GM12875 (cell line): Measurements from ENCODE around the gene DAP3.
"Not testable (repeated sequence)": the region's sequence is repeated elsewhere in the genome, so short reads cannot be mapped to it uniquely, and the experiment has no call there.

Experiments used
- H3K4me3 ChIP-seq: one replicate; pipeline ENCODE4 v1.5.1; 2011; ENCODE audit warnings: low read depth, low read length, control low read depth
- TF ChIP-seq, protein P1 (sequence below): IDR thresholded peaks from 2 replicates; pipeline ENCODE4 v1.5.1; 2011; ENCODE audit warnings: low read depth, mild to moderate bottlenecking, control low read depth, inconsistent platforms, low read length, moderate library complexity, borderline replicate concordance; ENCODE audit not compliant: insufficient read depth

Gene DAP3

DNA sequence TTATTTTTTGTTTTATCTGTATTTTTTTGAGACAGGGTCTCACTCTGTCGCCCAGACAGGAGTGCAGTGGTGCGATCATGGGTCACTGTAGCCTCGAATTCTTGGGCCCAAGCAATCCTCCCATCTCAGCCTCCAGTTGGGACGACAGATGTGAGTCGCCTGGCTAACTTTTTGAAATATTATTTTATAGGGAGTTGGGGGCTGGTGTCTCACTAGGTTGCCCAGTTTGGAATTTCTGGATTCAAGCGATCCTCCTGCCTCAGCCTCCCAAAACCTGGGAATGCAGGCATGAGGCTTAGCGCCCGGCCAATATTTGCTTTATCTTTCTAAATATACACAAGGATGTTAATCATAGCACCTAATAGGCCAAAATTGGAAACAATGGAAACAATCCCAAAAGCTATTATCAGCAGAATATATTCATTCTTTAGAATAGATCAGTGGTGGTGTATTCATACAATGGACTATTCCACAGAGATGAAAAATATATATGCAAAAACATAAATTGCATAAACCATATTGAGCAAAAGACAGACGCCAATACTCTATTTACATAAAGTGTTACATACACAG lies 55.9 kb downstream of the DAP3 start:
- TF ChIP-seq, protein P1, sequence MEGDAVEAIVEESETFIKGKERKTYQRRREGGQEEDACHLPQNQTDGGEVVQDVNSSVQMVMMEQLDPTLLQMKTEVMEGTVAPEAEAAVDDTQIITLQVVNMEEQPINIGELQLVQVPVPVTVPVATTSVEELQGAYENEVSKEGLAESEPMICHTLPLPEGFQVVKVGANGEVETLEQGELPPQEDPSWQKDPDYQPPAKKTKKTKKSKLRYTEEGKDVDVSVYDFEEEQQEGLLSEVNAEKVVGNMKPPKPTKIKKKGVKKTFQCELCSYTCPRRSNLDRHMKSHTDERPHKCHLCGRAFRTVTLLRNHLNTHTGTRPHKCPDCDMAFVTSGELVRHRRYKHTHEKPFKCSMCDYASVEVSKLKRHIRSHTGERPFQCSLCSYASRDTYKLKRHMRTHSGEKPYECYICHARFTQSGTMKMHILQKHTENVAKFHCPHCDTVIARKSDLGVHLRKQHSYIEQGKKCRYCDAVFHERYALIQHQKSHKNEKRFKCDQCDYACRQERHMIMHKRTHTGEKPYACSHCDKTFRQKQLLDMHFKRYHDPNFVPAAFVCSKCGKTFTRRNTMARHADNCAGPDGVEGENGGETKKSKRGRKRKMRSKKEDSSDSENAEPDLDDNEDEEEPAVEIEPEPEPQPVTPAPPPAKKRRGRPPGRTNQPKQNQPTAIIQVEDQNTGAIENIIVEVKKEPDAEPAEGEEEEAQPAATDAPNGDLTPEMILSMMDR = no peak
- peak overlapping the region; percentile 45 for H3K4me3 ChIP-seq

DNA sequence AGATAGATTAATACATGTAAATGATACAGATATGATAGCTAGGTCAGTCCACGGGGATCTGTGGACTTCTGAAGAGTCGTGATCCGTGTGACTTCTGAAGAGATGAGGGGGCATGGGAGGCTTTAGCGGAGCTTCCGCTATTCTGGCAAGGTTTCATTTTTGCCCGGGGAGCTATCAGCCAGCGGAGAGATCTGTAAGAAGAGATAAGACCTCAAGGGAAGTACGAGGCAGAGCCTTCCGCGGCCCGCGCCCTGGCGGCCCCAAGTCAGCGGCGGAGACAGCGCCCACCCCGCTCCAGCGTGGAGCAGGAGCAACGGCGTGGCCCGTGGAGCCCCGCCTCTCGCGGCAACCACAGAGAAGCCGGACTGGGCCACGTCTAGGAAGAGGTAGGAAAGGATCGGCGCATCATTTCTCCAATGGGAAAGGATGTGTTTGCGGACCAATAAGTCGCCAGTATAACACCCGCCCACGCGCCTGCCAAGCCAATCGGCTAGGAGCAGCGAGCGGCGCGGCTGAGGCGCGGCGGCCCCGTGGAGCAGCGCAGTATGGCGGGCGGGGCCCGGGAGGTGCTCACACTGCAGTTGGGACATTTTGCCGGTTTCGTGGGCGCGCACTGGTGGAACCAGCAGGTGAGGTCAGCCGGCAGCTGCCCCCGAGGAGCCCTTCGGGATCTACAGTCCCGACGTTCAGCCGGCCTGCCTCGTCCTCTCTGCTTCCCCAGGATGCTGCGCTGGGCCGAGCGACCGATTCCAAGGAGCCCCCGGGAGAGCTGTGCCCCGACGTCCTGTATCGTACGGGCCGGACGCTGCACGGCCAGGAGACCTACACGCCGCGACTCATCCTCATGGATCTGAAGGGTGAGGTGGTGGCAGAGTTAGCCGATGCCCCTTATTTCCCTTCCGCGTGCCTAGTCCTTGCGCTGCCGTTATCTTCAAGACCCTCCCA lies 56.7 kb downstream of the DAP3 start:
- H3K4me3 ChIP-seq = peak overlapping the region; percentile 45

DNA sequence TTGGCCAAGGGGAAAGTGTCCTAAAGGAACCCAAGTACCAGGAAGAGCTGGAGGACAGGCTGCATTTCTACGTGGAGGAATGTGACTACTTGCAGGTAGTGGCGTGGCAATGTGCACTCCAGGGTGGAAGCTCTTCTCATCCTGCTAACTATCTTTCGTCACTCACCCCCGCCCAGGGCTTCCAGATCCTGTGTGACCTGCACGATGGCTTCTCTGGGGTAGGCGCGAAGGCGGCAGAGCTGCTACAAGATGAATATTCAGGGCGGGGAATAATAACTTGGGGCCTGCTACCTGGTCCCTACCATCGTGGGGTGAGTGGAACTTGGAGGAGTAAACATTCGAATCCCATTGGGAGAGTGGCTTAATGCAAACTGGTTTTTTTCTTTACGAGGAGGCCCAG lies 58.7 kb downstream of the DAP3 start:
- H3K4me3 ChIP-seq = not testable (repeated sequence)

DNA sequence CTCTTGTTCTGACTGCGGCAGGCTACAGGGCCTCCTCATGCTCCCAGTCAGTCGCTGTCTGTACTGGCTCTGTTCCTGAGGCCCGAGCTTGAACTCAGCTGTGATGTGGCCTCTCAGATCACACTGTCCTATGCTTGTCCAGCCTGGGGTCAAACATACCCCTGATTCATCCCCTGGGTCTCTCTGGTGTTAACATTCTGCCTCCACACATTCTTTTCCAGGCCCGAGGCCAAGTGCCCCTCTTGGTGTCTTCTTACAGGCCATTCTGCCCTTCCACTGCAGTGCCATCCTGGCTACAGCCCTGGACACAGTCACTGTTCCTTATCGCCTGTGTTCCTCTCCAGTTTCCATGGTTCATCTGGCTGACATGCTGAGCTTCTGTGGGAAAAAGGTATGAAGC lies 59.2 kb downstream of the DAP3 start:
- not testable (repeated sequence) for H3K4me3 ChIP-seq

DNA sequence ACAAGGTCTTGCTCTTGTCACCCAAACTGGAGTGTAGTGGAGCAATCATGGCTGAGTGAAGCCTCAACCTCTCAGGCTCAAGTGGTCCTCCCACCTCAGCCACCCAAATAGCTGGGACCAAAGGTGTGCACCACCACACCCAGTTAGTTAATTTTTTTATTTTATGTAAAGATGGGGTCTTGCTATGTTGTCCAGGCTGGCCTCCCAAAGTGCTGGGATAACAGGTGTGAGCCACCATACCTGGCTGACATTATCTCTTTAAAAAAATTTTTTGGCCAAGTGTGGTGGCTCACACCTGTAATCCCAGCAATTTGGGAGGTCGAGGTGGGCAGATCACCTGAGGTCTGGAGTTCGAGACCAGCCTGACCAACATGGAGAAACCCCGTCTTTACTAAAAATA lies 70.1 kb downstream of the DAP3 start:
- not testable (repeated sequence) for H3K4me3 ChIP-seq

DNA sequence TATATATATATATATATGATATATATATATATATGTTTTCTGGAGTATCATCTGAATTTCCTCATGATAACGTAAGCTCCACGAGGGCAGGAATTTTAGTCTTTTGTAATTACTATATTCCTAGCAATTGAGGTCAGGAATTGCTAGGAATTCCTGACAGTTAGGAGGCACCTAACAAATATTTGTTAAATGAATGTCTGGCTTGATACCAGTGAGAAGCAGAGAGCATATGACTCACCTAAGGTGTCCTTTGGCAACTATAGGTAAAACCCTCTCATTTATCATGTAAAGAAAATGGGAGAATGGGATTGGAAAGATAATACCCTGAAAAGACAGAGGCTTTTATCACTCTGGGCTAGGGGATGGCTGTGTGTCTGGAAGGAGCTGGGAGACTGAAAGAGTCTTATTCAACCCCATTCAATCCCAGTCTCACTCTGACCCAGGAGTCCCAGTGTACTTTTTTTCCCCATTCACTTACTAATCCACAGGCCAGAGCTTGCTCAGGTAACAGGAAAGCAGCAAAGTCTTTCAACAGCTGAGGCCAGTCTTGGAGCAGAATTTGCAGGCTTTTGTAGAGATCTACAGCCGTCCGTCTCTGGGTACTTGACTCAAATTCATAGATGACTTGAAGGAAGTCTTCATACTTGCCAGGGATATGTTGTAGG lies 71.2 kb downstream of the DAP3 start:
- TF ChIP-seq, protein P1 = no peak
- no peak overlapping the region for H3K4me3 ChIP-seq

DNA sequence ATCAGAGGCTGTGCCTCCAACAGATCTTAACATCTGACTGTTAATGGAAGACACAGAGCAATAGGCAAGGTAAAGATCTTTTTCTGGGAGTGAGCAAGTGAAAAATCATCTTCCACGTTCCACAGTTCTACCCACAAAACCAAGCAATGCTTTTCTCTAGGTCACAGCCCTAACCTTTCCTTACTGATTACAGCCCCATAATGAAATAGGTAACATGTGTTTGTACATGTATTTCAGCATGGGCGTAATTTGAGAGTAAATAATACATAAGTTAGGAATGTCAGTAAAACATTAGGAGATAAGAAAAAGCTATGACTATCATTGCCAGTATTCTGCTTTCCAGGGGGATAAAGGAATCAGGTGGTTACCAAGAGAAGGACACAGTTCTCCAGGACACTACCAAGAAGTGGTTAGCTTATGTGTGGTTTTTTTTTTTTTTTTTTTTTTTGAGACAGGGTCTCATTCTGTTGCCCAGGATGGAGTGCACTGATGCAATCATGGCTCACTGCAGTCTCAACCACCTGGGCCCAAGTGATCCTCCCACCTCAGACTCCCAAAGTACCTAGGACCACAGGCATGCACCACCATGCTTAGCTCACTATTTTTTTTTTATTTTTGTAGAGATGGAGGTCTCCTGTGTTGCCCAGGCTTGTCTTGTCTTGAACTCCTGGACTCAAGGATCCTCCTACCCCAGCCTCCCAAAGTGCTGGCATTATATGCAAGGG lies 72.0 kb downstream of the DAP3 start:
- TF ChIP-seq, protein P1 = no peak
- H3K4me3 ChIP-seq = no peak overlapping the region

DNA sequence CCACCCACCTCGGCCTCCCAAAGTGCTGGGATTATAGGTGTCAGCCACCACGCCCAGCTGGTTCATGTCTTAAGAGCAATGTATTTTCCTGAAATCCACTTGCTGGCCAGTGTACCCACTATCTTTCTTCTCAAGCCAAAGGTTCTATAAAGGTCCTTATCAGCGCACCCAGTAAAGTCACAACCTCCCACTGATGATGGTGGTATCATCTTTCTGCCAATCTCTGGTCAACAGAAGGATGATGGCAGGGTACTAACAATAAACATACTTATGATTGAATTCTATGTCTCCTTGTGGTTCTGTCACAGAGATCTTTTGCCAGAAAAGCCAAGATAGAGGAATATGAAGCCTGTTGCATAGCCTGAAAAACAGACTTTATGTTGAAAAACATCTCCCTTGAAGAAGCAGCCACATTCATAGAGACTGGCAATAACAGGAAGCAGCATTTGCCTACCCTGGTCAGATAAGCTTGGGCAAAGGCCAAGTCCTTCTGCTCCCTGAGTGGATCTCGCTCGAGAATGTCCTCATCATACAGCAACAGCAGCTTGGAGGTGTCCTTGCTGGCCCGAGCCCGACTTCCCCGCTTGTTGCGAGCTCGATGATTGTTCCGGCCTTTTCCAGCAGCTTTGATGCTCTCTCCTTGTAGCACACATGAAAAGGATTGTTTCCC lies 73.0 kb downstream of the DAP3 start:
- TF ChIP-seq, protein P1 = no peak

DNA sequence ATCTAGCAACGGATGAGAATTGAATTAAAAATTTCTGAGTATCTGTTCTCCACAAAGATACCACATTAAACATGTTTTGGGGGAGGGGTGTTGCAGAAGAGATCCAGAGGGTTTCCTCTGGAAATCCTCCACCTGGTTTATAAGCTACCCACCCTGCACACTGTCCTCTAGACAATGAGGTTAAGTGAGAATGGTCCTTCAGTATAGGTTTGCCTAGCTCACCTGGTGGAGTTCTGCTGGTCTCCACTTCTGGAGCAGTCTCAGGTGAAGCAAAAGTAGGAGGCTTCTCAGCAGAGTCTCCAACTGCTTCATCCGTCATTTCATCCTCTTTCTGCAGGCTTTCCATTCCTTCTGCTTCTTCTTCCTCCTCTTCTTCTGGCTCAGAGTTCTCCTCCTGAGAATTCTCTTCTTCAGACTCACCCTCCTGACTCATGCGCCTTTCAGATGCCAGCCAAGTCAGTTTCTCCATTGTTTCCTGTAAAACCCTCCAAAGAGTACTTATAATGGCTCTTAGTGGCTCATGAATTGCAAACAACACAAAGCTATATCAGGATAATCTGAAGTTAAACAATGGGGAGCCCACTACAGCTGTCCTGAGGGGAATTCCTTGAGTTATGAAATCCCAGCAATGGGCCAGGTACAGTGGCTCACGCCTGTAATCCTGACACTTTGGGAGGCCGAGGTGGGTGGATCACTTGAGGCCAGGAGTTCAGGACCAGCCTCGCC lies 74.4 kb downstream of the DAP3 start:
- not testable (repeated sequence) for H3K4me3 ChIP-seq

More for the DNA sequence above, 73.0 kb downstream of the DAP3 start:
- H3K4me3 ChIP-seq = no peak overlapping the region

DNA sequence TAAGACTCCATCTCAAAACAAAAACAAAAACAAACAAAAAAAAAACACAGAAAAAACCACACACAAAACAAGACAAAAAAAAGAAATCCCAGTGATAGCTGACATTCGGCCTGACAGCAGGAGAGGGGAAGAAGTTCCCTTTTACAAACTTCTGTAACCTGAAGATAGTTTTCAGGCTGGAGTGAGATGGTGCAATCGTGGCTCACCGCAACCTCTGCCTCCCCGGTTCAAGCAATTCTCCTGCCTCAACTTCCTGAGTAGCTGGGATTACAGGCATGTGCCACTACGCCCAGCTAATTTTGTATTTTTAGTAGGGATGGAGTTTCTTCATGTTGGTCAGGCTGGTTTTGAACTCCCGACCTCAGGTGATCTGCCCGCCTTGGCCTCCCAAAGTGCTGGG lies 75.1 kb downstream of the DAP3 start:
- H3K4me3 ChIP-seq = not testable (repeated sequence)

DNA sequence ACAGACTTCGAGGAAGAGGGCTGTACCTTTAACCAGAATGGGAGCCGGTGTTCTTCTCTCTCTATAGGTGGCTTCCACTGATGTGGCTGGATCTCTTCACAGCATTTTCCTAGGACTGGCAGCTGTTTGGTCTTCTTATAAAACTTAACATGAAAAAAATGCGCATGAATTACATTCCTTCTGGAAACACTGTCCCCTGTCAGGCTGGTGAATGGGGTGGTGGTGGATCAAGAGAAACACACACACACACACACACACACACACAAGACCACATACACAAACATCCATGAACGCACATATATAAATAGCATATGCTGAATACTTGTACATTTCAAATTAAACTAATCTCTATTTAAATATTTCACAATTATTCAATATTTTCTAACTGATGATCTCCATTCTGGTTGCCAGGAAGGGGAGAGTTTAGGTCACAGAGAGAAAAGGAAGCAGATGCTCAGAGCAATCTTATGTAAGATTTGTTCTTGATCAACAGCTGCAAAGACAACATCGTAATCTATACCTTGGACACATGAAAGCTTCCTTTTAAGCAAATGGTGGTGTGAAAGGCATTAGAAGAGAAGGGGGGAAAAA lies 78.6 kb downstream of the DAP3 start:
- H3K4me3 ChIP-seq = not testable (repeated sequence)
